Body of pancreas (tissue), 4 donors: ENCODE measurements around the gene CBY3. TPM values are rescaled to one million over a fixed set of nuclear protein-coding genes. Genes with fewer than 3 reads are reported as not detected.
"Not testable (repeated sequence)": the region's sequence is repeated elsewhere in the genome, so short reads cannot be mapped to it uniquely, and the experiment has no call there.

ENCODE experiments used
- ATAC-seq: fragments of 150-250 bp; one replicate; pipeline ENCODE4 v1.9.1; 2016
- DNase-seq, 4 donors: peaks; one replicate each; pipeline ENCODE4 v3.0.0-alpha.2; 2019
- H3K27ac ChIP-seq, 4 donors: fragments of 200-600 bp; sonication (generic); 1 replicate in 3 of 4; 2 replicates in 1 of 4; pipeline versions ENCODE4 v1.5.1 to v1.6.1; 2016 to 2019; ENCODE audit warnings: mild to moderate bottlenecking in 1 of 4, mixed read lengths in 1 of 4, moderate library complexity in 1 of 4
- H3K27me3 ChIP-seq, 2 donors: fragments of 200-600 bp; sonication (generic); one replicate each; pipeline ENCODE4 v1.6.0; 2016; ENCODE audit warnings: mild to moderate bottlenecking in 1 of 2
- H3K36me3 ChIP-seq, 2 donors: fragments of 200-600 bp; sonication (generic); replicated peaks in 1 of 2; 2 replicates each; pipeline ENCODE4 v1.5.1; 2016; ENCODE audit warnings: low read depth in 2 of 2; ENCODE audit not compliant: insufficient read depth in 1 of 2
- H3K4me1 ChIP-seq: fragments of 200-600 bp; sonication (generic); one replicate; pipeline ENCODE4 v1.6.0; 2016
- H3K4me3 ChIP-seq, 2 donors: fragments of 200-600 bp; sonication (generic); 1 replicate in 1 of 2; 2 replicates in 1 of 2; pipeline ENCODE4 v1.5.1; 2016 to 2019
- H3K9me3 ChIP-seq, 3 donors: fragments of 200-600 bp; sonication (generic); 1 replicate in 2 of 3; 2 replicates in 1 of 3; pipeline ENCODE4 v1.5.1; 2016
- CTCF ChIP-seq, 7 experiments: fragments of 450-650 bp in 4 of 7; fragments of 200-600 bp in 3 of 7; sonication (generic) in 3 of 7; IDR thresholded peaks; one replicate each; pipeline ENCODE4 v1.5.1; 2016 to 2019; ENCODE audit warnings: antibody characterized with exemption in 7 of 7
- POLR2A ChIP-seq, 3 donors: fragments of 450-650 bp; IDR thresholded peaks; one replicate each; pipeline ENCODE4 v1.6.1; 2016; ENCODE audit warnings: antibody characterized with exemption in 3 of 3, mild to moderate bottlenecking in 2 of 3
- WGBS, 2 donors: methylation state at CpG; one replicate each; pipeline ENCODE4 v1.1.5; 2017; 5-methylcytosine and 5-hydroxymethylcytosine counted together
- intact Hi-C: fragments of 100-400 bp; cut with DNase I; formaldehyde crosslinking; loops from one replicate; pipeline ENCODE4 v1.15.1; 2023
- total RNA-seq, 2 donors: library from RNA; depleted of rRNA; stranded (reverse); fragments of >200 nt; gene quantifications; one replicate each; pipeline ENCODE4 v1.1.0, GENCODE V29; 2016

The CBY3 gene
- total RNA-seq, 2 donors from 2014 or later, result not detected

- TF ChIP-seq POLR2A (IDR thresholded peaks at IDR 0.05) (no peak), CTCF (IDR thresholded peaks at IDR 0.05) (no peak)
- intact Hi-C loops, result no loop called here
- ATAC-seq (no peak), DNase-seq (no peak)
- no peak overlapping the region for H3K4me3 ChIP-seq
- H3K36me3 ChIP-seq, result no peaks in the 10 kb centered on the region
- 88 to 96% methylated on average over 6 of the region's 6 CpGs for WGBS, 2 donors
- no peaks in the 10 kb centered on the region for H3K9me3 ChIP-seq
- no peak overlapping the region for H3K27ac ChIP-seq
- peaks cover 17% of the 10 kb centered on the region for H3K4me1 ChIP-seq
- H3K27me3 ChIP-seq, result no peaks in the 10 kb centered on the region
Measured at GRCh38 chr5:179694561-179694960, 13.7 kb upstream of the CBY3 start.

- H3K36me3 ChIP-seq, H3K27ac ChIP-seq, DNase-seq, H3K9me3 ChIP-seq, H3K4me1 ChIP-seq, intact Hi-C loops, ATAC-seq, H3K4me3 ChIP-seq, H3K27me3 ChIP-seq: not testable (repeated sequence)
- WGBS, 2 donors, result 89 to 91% methylated on average over 9 of the region's 9 CpGs
Measured at GRCh38 chr5:179689212-179689611, 8.4 kb upstream of the CBY3 start.

GRCh38 chr5:179680014-179680779 is 637 bp downstream of the CBY3 start:
- Histone ChIP-seq H3K4me1 (peaks cover 35% of the 10 kb centered on the region), H3K4me3 (no peak overlapping the region), H3K9me3 (no peaks in the 10 kb centered on the region), H3K27me3 (no peaks in the 10 kb centered on the region), H3K27ac (no peak overlapping the region), H3K36me3 (no peaks in the 10 kb centered on the region)
- TF ChIP-seq CTCF (IDR thresholded peaks at IDR 0.05), result no peak
- TF ChIP-seq POLR2A (IDR thresholded peaks at IDR 0.05), result no peak
- ATAC-seq (no peak), DNase-seq (no peak)
- WGBS, 2 donors, result 86 to 98% methylated on average over 8 to 9 of the region's 9 CpGs
- intact Hi-C loops, result no loop called here

- 33 to 90% methylated on average over 2 to 41 of the region's 41 CpGs for WGBS, 2 donors
- no peaks in the 10 kb centered on the region for H3K27me3 ChIP-seq
- peaks cover 35% of the 10 kb centered on the region for H3K4me1 ChIP-seq
- H3K27ac ChIP-seq, result peak overlapping the region; percentile 21 to 92 (median 88)
- no peaks in the 10 kb centered on the region for H3K9me3 ChIP-seq
- ATAC-seq (peak; percentile 16), DNase-seq (peak; percentile 65 to 76 (median 73))
- TF ChIP-seq POLR2A (IDR thresholded peaks at IDR 0.05) (no peak), CTCF (IDR thresholded peaks at IDR 0.05) (peak in 5 of 7 experiments; percentile 3 to 28 (median 23))
- H3K4me3 ChIP-seq, result peak overlapping the region; percentile 52 to 53
- intact Hi-C loops, result no loop called here
- H3K36me3 ChIP-seq, result no peaks in the 10 kb centered on the region
Measured at GRCh38 chr5:179679014-179679674, 1.7 kb downstream of the CBY3 start.

GRCh38 chr5:179678223-179679013 is 2.4 kb downstream of the CBY3 start:
- Histone ChIP-seq H3K9me3 (no peaks in the 10 kb centered on the region), H3K4me1 (peaks cover 35% of the 10 kb centered on the region), H3K36me3 (no peaks in the 10 kb centered on the region), H3K27me3 (no peaks in the 10 kb centered on the region), H3K4me3 (peak overlapping the region; percentile 52 to 53), H3K27ac (peak overlapping the region; percentile 70 to 92 (median 88))
- intact Hi-C loops, result no loop called here
- 0 to 3% methylated on average over 5 to 73 of the region's 78 CpGs for WGBS, 2 donors
- ATAC-seq, result peak; percentile 96
- peak; percentile 95 to 98 (median 97) for DNase-seq
- TF ChIP-seq POLR2A (IDR thresholded peaks at IDR 0.05) (peak; percentile 74 to 93 (median 92)), CTCF (IDR thresholded peaks at IDR 0.05) (peak in 4 of 7 experiments; percentile 24 to 29 (median 27))
